Tongue (tissue), 2 donors: Measurements from ENCODE around the gene PACS2. TPM values are rescaled to one million over a fixed set of nuclear protein-coding genes. Genes with fewer than 3 reads are reported as not detected.
A peak's percentile ranks its signal among the peaks of the same experiment; 100 is the strongest.
"Not testable (repeated sequence)": the region's sequence is repeated elsewhere in the genome, so short reads cannot be mapped to it uniquely, and the experiment has no call there.

Experiments used
- DNase-seq: peaks from one replicate; pipeline ENCODE4 v3.0.0-alpha.2; 2015
- total RNA-seq: library from RNA; depleted of rRNA; stranded (reverse); fragments of >200 nt; gene quantifications from one replicate; pipeline ENCODE4 v1.2.3, GENCODE V29; 2014

The PACS2 gene
- total RNA-seq, 1 donor from 2014 or later: 84.8 TPM

- DNase-seq: peak; percentile 44
Measured at GRCh38 chr14:105332350-105332874, 17.9 kb downstream of the PACS2 start.

GRCh38 chr14:105333020-105333490, 18.5 kb downstream of the PACS2 start:
- peak; percentile 61 for DNase-seq

GRCh38 chr14:105333613-105334364, 19.2 kb downstream of the PACS2 start:
- DNase-seq: peak; percentile 66

- DNase-seq: no peak
Measured at GRCh38 chr14:105334383-105335230, 20.1 kb downstream of the PACS2 start.

GRCh38 chr14:105335231-105335542, 20.6 kb downstream of the PACS2 start:
- DNase-seq: not testable (repeated sequence)

GRCh38 chr14:105335735-105336476, 21.4 kb downstream of the PACS2 start:
- peak; percentile 81 for DNase-seq

GRCh38 chr14:105336477-105337287, 22.1 kb downstream of the PACS2 start:
- DNase-seq: peak; percentile 73

- DNase-seq: no peak
Measured at GRCh38 chr14:105337433-105337832, 22.9 kb downstream of the PACS2 start.

- peak; percentile 53 for DNase-seq
Measured at GRCh38 chr14:105337966-105338741, 23.6 kb downstream of the PACS2 start.

- DNase-seq: peak; percentile 65
Measured at GRCh38 chr14:105340821-105341733, 26.5 kb downstream of the PACS2 start.

GRCh38 chr14:105343194-105343593, 28.6 kb downstream of the PACS2 start:
- peak; percentile 83 for DNase-seq

GRCh38 chr14:105346200-105346533, 31.6 kb downstream of the PACS2 start:
- no peak for DNase-seq

GRCh38 chr14:105346876-105347586, 32.5 kb downstream of the PACS2 start:
- no peak for DNase-seq

GRCh38 chr14:105347587-105347968, 33.0 kb downstream of the PACS2 start:
- no peak for DNase-seq

- no peak for DNase-seq
Measured at GRCh38 chr14:105348169-105348944, 33.8 kb downstream of the PACS2 start.

- no peak for DNase-seq
Measured at GRCh38 chr14:105348945-105349699, 34.6 kb downstream of the PACS2 start.

- no peak for DNase-seq
Measured at GRCh38 chr14:105349992-105350391, 35.4 kb downstream of the PACS2 start.
